GM18909 (cell line): ENCODE measurements around the gene AANAT.

Source experiments
- ATAC-seq: cut with Tn5 transposase; IDR thresholded peaks from one replicate; pipeline ENCODE4 v1.9.1; 2021; ENCODE audit warnings: mild to moderate bottlenecking; ENCODE audit not compliant: unreplicated experiment, poor library complexity

AANAT gene

GRCh38 chr17:76441686-76442340 is 25.6 kb upstream of the AANAT start:
- ATAC-seq = no peak

DNA sequence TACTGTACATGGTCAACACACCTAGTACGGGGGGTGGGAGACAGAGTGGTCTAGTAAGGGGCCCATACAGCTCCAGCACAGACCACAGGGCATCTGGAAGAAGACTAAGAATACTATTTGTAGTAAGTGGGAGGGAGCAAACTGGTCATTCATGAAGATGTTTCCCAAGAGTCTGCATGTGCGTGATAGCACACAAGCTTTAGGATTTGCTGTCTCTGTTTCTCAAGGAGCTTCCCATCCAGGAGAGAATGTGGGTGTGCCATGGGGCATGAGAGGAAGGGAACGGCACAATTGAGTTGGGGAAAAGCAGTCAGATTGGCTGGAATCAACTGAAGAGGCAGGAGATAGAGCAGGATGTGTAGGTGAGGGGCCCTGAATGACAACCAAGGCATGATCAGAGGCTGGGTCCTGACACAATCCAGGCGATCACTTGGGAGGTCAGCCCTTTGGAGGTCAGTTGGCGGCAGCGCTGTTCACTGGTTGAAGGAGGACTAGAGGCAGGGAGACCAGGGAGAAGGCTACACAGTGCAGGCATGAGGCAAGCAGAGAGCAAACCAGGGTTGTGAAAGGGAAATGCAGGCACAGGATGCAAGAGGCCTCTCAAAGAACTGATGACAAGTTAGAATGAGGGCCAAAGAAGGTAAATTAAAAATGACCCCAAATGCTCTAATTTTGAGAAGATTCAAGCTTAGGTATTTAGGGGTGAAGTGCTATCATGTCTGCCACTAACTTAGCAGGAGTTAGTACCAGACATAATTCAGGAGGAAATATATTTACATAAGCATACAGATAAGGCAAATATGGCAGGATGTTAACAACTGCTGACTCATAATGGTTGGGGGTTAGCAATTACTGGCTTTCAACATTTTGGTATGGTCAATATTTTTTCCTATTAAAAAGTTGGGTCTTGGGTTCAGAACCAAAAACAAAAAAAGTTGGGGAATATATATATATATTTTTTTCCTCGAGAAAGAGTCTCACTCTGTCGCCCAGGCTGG is 24.8 kb upstream of the AANAT start:
- no peak for ATAC-seq

GRCh38 chr17:76444518-76445311 is 22.7 kb upstream of the AANAT start:
- no peak for ATAC-seq

GRCh38 chr17:76445697-76446448 is 21.5 kb upstream of the AANAT start:
- no peak for ATAC-seq

DNA sequence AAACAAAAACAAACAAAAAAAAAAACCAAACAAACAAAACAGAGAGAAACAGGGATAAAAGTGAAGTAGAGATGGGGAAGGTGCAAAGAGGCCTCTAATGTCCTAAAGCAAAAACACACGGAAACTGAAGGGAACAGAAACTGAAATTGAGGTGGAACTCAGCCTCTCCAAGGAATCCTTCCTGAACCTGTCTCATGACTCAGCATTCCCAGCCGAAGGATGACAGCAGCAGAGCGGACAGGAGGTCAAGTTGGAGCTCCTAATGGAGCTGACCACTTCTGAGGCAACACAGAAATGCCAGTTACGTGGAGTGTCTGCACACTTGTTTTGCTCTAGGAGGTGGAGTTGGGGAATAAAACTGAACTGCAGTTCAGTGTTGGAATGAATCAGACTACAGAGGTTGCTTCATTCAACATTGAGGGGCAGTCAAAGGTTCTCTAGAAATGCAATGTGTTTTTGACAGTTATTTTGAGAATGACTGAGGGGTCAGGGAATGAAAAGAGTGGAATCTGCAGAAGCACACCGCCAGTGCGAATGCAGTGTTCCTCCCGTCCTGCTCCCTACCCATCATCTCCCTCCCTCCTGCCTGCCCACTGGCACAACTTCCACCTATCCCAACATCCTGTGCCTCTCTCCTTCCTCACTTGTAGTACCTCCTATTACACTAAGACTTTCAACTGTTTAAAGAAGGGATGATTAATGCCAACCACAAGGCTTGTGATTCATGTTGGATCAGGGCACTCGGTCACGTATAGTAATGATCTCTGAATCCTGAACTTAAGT is 20.8 kb upstream of the AANAT start:
- no peak for ATAC-seq

DNA sequence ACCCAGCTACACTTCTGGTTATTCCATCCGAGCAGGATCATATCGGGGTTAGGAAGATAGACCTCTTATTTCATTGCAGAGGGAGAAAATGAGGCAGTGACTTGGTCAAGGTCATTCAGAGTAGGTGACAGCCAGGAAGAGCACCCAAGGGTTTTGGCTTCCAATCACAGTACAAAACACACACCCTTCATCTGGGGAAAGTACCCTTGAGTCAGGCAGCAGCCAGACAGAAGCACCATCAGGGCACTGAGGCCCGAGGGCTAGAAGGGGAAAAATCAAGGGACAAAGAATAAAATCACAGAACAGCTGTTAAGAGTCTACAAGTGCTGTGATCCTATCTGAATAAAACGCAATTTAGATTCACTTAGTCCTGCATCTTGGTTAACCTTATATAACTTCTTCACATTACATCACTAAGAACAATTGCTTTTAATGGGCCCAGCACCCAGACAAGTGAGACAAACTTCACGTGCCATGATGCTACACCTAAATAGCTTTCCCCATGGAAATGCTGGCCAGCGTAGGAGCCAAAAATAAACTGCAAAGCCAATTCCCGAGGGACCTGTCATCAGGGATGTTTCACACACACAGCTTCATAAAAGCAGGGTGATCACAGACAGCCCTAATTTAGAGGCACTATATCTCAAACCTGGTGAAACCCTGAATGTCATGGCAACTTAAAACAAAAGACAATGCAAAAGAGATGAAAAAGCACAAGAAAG is 19.3 kb upstream of the AANAT start:
- no peak for ATAC-seq

GRCh38 chr17:76449126-76449525 is 18.3 kb upstream of the AANAT start:
- no peak for ATAC-seq

- no peak for ATAC-seq
Observed at GRCh38 chr17:76451506-76451905, 15.9 kb upstream of the AANAT start.

DNA sequence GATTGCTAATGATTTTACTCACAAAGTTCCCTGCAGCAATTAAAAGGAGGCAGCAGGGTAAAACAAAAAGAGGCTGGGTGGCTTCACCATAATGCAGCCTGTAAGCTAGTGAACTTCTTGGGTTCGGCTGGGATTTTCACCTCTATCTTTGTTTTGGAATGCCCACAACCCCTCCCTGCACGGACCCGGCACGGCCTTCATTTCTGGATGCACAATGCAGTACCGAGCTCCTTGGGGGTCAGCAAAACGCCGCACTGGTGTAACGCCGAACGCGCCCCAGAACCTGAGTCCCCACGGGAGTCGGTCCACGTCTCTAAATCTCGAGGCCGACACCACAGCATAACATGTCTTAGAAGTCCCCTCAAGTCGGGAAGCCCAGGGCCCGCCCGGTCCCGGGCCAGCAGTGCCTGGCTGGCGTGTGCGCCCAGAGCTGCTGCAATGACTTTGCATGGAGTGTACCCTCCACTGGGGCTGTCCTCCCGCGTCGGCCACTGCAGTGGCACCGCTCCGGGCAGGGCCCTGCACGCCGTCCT is 15.2 kb upstream of the AANAT start:
- peak; percentile 5 for ATAC-seq

DNA sequence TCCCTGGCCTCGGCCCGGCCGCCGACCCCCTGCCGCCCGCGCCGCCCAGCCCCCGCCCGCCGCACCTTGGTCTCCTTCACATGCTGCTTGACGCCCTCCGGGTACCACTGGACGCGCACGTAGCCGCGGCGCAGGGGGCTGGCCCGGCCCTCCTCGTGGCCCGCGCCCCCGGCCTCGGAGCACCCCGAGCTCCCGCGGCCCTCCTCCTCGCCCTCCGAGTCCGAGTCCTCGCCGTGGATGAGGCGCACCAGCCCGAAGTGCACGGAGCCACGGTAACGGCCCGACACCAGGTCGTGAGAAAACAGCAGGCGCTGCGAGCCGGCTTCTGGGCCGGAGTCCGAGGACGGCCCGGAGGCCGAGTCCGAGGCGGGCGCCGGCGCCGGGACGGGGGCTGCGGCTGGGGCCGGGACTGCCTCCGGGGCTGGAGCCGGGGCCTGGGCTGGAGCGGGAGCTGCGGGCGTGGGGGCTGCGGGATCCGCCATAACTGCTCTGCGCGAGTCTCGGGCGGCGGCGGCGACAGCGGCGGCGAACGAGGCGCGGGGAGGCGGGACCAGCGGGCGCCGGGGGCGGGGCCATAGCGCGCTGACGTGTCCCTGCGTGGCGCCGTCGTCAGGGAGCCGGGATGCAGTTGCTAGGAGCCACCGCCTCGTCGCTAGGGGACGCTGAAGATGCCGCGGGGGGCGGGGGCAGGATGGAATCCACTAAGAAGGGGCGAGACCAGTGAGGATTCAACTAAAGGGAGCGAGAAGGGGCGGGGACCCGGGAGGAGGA is 14.6 kb upstream of the AANAT start, which contains the start of gene UBE2O:
TSS of gene UBE2O (minus strand) at position 493 of the 771 bp plus-strand sequence. CDS start at position 482, 11 bp downstream.
- peak; percentile 86 for ATAC-seq

DNA sequence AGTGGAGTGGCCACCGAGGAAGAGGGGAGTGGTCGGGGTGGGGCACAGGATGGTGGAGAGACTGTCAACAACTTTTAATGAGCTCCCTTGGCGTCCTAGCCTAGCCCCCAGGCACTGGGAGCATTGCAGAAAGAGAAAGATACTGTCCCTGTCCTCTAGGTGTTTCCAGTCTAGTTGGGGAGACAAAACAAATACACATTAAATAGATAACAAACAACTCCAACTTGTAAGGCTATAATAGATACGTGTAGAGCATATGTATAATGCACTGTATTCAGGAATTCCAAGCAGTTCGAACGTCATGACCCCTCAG is 14.0 kb upstream of the AANAT start:
- ATAC-seq = no peak

- no peak for ATAC-seq
Observed at GRCh38 chr17:76458580-76459490, 8.6 kb upstream of the AANAT start.

- no peak for ATAC-seq
Observed at GRCh38 chr17:76459674-76460073, 7.7 kb upstream of the AANAT start.

- ATAC-seq = no peak
Observed at GRCh38 chr17:76461765-76462555, 5.4 kb upstream of the AANAT start.

DNA sequence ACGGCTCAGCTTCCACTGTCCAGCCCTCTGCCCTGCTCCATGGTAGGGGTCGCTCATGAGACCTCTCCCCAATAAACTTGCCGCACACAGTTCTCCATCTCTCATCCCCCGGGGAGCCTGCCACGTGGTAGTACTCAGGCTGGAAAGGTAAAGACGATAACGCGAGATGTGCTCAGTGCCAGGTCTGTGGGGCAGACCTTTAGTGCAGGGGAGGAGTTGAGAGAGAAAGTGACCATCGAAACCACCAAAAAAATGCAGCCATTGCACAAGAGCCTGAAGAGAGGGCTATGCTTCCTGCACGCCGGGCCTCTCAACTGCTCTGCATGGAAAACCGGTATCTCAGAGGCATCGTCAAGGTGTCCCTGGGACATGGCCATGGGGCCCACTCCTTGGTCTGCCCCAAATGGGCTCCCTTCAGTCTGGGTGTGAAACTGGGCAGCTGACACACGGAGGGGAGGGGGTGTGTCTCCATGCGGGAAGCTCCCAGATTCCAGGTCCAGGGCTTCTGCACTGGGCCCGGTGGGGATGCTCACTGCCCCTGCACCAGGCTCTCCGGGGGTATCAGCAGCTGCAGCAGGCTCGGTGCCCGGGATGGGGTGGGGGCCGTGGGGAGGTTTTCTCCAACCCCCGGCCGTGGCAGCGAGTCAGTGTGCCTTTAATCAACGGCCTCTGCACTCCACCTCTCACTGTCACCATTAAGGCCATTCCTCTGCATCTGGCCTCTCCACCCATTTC is 4.7 kb upstream of the AANAT start:
- no peak for ATAC-seq
